SK-N-SH treated with all-trans-retinoic acid at 6 μM for 48 hours (cell line): Measurements from ENCODE around the gene SMC1B.

Source experiments
- ATAC-seq: fragments of 200-7000 bp; cut with Tn5 transposase; 3 replicates; pipeline ENCODE4 v1.9.1; 2020; ENCODE audit warnings: mild to moderate bottlenecking, moderate library complexity
- ARNTL ChIP-seq: fragments of 450-650 bp; formaldehyde crosslinking; IDR thresholded peaks from 2 replicates; pipeline ENCODE4 v1.5.0; 2020; ENCODE audit warnings: low read depth, mild to moderate bottlenecking, moderate library complexity, borderline replicate concordance
- CSDC2 ChIP-seq: fragments of 250-450 bp; sonication (Bioruptor Pico); IDR thresholded peaks from 2 replicates; pipeline ENCODE4 v1.5.0; 2020; ENCODE audit warnings: mild to moderate bottlenecking, moderate library complexity
- CSRNP3 ChIP-seq: fragments of 250-450 bp; sonication (Bioruptor Pico); IDR thresholded peaks from 2 replicates; pipeline ENCODE4 v1.5.1; 2021; ENCODE audit warnings: mild to moderate bottlenecking, moderate library complexity
- ESRRG ChIP-seq: fragments of 250-450 bp; sonication (Bioruptor Pico); IDR thresholded peaks from 2 replicates; pipeline ENCODE4 v1.6.1; 2021; ENCODE audit warnings: mild to moderate bottlenecking
- GLIS3 ChIP-seq: fragments of 250-450 bp; sonication (Bioruptor Pico); IDR thresholded peaks from 2 replicates; pipeline ENCODE4 v1.5.0; 2020; ENCODE audit warnings: mild to moderate bottlenecking, moderate library complexity
- ISL1 ChIP-seq: fragments of 250-450 bp; sonication (Bioruptor Pico); IDR thresholded peaks from 2 replicates; pipeline ENCODE4 v2.1.2; 2022; ENCODE audit warnings: mild to moderate bottlenecking, moderate library complexity
- OSR1 ChIP-seq: fragments of 250-450 bp; sonication (Bioruptor Pico); IDR thresholded peaks from 2 replicates; pipeline ENCODE4 v1.8.0; 2022; ENCODE audit warnings: moderate library complexity, mild to moderate bottlenecking, inconsistent platforms
- POU6F1 ChIP-seq: fragments of 250-450 bp; sonication (Bioruptor Pico); IDR thresholded peaks from 2 replicates; pipeline ENCODE4 v1.8.0; 2021; ENCODE audit warnings: low read depth, mild to moderate bottlenecking, moderate library complexity, borderline replicate concordance
- PPARA ChIP-seq: fragments of 250-450 bp; sonication (Bioruptor Pico); IDR thresholded peaks from 2 replicates; pipeline ENCODE4 v1.5.0; 2020; ENCODE audit warnings: mild to moderate bottlenecking, borderline replicate concordance
- RARB ChIP-seq: fragments of 250-450 bp; sonication (Bioruptor Pico); IDR thresholded peaks from 2 replicates; pipeline ENCODE4 v1.8.0; 2021; ENCODE audit warnings: mild to moderate bottlenecking, moderate library complexity
- SNAI2 ChIP-seq: fragments of 250-450 bp; sonication (Bioruptor Pico); IDR thresholded peaks from 2 replicates; pipeline ENCODE4 v1.5.0; 2020; ENCODE audit warnings: mild to moderate bottlenecking, moderate library complexity
- ZC3H10 ChIP-seq: fragments of 250-450 bp; sonication (Bioruptor Pico); IDR thresholded peaks from 2 replicates; pipeline ENCODE4 v1.5.1; 2021; ENCODE audit warnings: mild to moderate bottlenecking, moderate library complexity
- ZFP3 ChIP-seq: fragments of 250-450 bp; sonication (Bioruptor Pico); IDR thresholded peaks from 2 replicates; pipeline ENCODE4 v1.5.0; 2020; ENCODE audit warnings: mild to moderate bottlenecking, moderate library complexity
- ZNF565 ChIP-seq: fragments of 450-650 bp; formaldehyde crosslinking; conservative IDR thresholded peaks from 2 replicates; pipeline ENCODE4 v1.5.0; 2020; ENCODE audit warnings: low read depth, mild to moderate bottlenecking, moderate library complexity
- ZNF8 ChIP-seq: fragments of 450-650 bp; formaldehyde crosslinking; IDR thresholded peaks from 2 replicates; pipeline ENCODE4 v1.5.0; 2020; ENCODE audit warnings: mild to moderate bottlenecking, moderate library complexity
- TF ChIP-seq, protein P1 (sequence below): fragments of 250-450 bp; sonication (Bioruptor Pico); IDR thresholded peaks from 2 replicates; pipeline ENCODE4 v1.8.0; 2020; ENCODE audit warnings: mild to moderate bottlenecking, moderate library complexity, borderline replicate concordance
- TF ChIP-seq, protein P2 (sequence below): fragments of 250-450 bp; sonication (Bioruptor Pico); IDR thresholded peaks from 2 replicates; pipeline ENCODE4 v1.5.0; 2020; ENCODE audit warnings: mild to moderate bottlenecking, moderate library complexity

SMC1B gene

GRCh38 chr22:45402466-45402985, 10.9 kb downstream of the SMC1B start:
- no peak for TF ChIP-seq CSRNP3 (CRISPR knock-in tag)
- no peak for TF ChIP-seq ZNF8 (CRISPR knock-in tag)
- TF ChIP-seq GLIS3 (CRISPR knock-in tag) = no peak
- TF ChIP-seq CSDC2 (CRISPR knock-in tag) = no peak
- ATAC-seq = no peak

GRCh38 chr22:45399712-45400445, 13.5 kb downstream of the SMC1B start:
- ATAC-seq = no peak

GRCh38 chr22:45398214-45398613, 15.2 kb downstream of the SMC1B start:
- TF ChIP-seq ZNF565 (CRISPR knock-in tag) = no peak
- TF ChIP-seq POU6F1 (CRISPR knock-in tag) = no peak
- TF ChIP-seq ZNF8 (CRISPR knock-in tag) = no peak
- TF ChIP-seq SNAI2 = no peak
- TF ChIP-seq, protein P1, sequence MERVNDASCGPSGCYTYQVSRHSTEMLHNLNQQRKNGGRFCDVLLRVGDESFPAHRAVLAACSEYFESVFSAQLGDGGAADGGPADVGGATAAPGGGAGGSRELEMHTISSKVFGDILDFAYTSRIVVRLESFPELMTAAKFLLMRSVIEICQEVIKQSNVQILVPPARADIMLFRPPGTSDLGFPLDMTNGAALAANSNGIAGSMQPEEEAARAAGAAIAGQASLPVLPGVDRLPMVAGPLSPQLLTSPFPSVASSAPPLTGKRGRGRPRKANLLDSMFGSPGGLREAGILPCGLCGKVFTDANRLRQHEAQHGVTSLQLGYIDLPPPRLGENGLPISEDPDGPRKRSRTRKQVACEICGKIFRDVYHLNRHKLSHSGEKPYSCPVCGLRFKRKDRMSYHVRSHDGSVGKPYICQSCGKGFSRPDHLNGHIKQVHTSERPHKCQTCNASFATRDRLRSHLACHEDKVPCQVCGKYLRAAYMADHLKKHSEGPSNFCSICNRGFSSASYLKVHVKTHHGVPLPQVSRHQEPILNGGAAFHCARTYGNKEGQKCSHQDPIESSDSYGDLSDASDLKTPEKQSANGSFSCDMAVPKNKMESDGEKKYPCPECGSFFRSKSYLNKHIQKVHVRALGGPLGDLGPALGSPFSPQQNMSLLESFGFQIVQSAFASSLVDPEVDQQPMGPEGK (CRISPR knock-in tag) = no peak
- TF ChIP-seq PPARA (CRISPR knock-in tag) = no peak
- TF ChIP-seq OSR1 (CRISPR knock-in tag) = no peak
- TF ChIP-seq ARNTL (CRISPR knock-in tag) = no peak
- TF ChIP-seq ESRRG (CRISPR knock-in tag) = no peak
- TF ChIP-seq CSDC2 (CRISPR knock-in tag) = no peak
- no peak for ATAC-seq

More at GRCh38 chr22:45399712-45400445, 13.5 kb downstream of the SMC1B start:
- no peak for TF ChIP-seq POU6F1 (CRISPR knock-in tag)

- TF ChIP-seq ZNF8 (CRISPR knock-in tag) (no peak), ISL1 (CRISPR knock-in tag) (no peak)
- TF ChIP-seq, protein P1 (CRISPR knock-in tag) = no peak
- no peak for ATAC-seq
These were observed 15.6 kb downstream of the SMC1B start for GRCh38 chr22:45397806-45398205.

- TF ChIP-seq ZFP3 (CRISPR knock-in tag) (no peak), SNAI2 (no peak), ZC3H10 (CRISPR knock-in tag) (no peak), ZNF565 (CRISPR knock-in tag) (no peak), RARB (CRISPR knock-in tag) (no peak)
- TF ChIP-seq, protein P2, sequence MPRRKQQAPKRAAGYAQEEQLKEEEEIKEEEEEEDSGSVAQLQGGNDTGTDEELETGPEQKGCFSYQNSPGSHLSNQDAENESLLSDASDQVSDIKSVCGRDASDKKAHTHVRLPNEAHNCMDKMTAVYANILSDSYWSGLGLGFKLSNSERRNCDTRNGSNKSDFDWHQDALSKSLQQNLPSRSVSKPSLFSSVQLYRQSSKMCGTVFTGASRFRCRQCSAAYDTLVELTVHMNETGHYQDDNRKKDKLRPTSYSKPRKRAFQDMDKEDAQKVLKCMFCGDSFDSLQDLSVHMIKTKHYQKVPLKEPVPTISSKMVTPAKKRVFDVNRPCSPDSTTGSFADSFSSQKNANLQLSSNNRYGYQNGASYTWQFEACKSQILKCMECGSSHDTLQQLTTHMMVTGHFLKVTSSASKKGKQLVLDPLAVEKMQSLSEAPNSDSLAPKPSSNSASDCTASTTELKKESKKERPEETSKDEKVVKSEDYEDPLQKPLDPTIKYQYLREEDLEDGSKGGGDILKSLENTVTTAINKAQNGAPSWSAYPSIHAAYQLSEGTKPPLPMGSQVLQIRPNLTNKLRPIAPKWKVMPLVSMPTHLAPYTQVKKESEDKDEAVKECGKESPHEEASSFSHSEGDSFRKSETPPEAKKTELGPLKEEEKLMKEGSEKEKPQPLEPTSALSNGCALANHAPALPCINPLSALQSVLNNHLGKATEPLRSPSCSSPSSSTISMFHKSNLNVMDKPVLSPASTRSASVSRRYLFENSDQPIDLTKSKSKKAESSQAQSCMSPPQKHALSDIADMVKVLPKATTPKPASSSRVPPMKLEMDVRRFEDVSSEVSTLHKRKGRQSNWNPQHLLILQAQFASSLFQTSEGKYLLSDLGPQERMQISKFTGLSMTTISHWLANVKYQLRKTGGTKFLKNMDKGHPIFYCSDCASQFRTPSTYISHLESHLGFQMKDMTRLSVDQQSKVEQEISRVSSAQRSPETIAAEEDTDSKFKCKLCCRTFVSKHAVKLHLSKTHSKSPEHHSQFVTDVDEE (CRISPR knock-in tag) = no peak
These were observed 23.9 kb downstream of the SMC1B start for GRCh38 chr22:45389546-45389945.

More at GRCh38 chr22:45389546-45389945, 23.9 kb downstream of the SMC1B start:
- no peak for ATAC-seq
